Measurements from ENCODE around the gene MSRB1. TPM values are rescaled to one million over a fixed set of nuclear protein-coding genes. Genes with fewer than 3 reads are reported as not detected.
"Not testable (repeated sequence)": the region's sequence is repeated elsewhere in the genome, so short reads cannot be mapped to it uniquely, and the experiment has no call there.

MSRB1 gene
- total RNA-seq, 1 donor from 2014 or later: 6.6 TPM

DNA sequence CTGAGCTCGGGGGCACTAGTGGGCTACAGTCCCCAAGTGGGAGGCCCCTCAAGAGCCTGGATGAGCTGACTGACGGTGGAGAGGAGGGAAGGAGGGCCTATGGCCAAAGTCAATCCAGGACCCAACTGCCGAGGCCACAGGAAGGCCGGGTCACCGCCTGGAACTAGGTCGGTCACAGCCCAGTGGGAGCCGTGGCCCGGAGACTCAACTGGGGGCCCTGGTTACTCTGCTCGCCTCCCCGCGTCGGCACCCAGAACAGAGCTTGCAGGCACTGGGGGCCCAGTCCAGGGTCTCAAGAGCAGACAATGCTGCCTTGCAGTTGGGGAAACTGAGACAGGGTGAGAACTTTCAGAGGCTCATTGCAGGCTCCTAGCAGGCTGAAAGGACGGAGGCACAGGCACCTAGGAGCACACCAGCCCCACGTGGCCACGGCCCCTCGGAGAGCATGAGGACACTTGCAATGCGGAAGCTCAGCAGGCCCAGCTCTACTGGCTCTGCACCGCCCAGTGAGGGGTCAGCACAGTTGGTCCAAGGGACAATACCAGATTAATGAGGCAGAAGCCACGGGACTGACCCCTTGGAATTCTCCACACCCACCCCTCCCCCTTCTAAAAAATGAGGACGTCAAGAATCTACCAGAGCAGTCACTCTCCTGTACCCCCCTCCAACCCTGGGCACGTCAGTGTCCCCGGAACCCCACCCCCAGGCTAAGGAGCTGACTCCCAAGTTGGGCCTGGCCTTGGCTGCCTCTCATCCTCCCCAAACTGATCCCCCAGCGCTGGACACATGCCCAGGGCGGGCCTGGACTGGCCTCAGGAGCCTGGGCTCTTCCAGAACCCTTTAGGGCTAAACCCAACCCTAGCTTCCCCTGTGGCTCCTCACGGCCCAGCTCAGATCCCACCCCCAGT, 27.0 kb downstream of the MSRB1 start:
- DNase-seq: no peak

DNA sequence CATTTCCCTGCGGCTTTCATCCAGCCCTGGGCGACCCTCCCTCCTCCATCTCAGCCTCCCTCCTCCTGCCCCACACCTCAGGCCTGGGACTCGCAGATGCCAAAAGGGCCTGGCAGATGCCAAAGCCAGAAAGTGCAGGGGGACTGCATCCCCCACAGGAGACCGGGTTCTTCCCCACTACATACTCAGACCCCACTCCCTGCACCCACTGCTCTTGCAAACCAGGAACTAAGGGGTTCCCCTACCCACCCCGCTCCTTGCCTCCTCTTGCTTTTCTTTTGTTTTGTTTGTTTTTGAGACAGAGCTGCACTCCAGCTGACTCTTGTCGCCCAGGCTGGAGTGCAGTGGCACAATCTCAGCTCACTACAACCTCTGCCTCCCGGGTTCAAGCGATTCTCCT, 28.0 kb downstream of the MSRB1 start:
- DNase-seq: no peak

DNA sequence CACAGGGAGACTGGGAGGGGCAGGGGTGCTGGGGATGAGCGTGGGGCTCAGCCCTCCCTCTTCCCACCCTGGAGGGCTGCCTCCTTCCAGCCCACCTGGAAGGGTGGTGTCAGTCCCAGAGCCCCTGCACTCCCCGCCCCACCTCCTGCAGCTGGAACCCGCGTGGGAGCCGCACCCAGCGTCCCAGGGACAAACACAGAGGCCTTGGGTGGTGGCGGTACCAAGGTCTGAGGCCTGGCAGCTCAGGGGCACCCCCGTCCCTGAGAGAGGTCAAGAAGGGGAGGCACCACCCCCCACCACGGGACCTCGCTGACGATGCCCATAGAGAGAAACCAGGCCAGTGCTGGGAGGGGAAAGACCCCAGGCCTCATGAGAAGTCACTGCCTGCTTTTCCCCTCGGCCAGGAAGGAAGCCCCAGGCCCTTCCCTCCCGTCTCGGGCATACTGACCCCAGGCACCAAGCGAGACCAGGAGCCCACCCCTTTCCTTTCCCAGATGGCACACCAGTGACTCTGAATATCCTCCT, 28.9 kb downstream of the MSRB1 start:
- DNase-seq: no peak

DNA sequence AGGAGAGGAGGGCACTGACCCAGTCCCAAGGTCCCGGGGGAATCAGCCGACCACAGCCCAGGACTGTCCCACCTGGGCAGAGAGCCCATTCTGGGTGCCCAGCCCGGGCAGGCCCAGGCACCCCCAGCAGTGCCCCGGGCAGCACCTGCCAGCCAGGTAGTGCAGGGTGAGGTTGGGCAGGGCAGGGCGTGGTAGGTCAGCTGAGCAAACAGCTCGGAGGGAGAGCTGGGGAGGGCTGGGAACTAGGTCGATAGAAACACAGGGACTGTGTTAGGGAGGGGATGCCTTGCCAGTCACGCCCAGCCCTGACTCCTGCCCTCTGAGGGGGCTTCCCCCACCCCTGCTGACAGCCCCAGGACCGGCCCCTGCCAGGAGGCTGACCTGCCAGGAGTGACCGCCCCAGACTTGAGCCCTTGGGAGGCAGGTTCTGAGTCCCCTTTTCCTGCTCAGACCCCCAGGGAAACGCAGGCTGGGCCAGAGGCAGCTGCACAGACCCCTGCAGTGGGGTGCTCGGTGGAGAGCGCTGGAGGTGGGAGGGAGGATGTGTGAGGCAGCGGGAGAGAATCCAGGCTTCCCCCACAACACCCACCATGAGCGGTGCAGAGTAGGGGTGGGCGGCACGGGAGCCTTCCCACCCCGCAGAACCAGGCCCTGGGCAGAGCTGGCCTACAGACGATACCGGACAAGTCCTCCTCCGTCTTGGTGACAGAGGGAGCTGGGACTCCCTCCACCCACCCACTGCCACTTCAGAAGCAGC, 29.5 kb downstream of the MSRB1 start:
- no peak for DNase-seq

DNA sequence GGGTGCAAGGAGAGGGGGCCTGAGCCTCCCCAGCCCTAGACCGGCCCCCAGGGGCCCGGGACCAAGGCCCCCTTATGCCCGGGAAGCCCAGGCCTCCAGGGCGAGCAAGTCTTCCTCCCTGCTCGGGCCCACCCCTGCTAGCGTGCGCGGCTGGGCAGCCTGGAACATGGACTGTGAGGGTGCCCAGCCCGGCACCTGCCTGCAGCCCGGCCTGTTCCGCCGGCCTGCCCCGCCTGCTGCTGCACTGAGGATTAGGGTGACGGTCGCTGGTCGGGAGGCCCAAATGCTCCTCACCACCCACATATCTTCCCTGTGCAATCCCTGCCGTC, 30.8 kb downstream of the MSRB1 start:
- no peak for DNase-seq

DNA sequence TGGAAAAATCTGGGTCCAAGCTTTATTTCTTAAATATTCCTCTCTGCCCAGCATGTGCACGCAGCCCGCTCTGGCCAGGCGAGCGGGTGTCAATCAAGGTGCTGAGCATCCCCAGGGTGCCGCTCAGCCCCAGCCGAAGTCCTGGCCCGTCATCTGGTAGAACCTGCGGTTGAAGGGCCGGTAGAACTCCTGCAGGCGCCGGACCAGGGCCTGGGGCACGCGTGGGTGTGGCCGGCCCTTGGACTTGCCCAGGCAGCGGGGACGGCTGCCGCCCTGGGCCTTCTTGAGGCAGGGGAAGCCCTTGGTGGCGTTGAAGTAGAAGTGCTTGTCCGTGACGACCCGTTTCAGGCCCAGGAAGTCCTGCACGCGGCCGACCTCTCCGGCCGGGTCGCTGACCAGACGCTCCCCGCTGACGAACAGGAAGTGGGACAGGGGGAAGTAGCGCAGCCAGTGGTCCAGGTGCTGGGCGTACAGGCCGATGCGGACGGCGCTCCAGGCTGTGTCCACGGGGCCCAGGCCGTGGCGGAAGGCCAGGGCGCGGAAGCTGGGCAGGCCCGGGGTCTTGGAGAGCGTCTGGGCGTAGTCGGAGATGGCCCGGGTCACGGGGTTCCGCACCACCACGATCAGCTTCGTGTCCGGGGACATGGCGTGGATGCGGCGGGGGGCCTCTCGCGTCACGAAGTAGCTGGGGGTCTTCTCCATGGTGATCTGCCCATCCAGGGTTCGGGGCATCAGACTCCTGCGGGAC, 31.4 kb downstream of the MSRB1 start:
- DNase-seq: no peak

DNA sequence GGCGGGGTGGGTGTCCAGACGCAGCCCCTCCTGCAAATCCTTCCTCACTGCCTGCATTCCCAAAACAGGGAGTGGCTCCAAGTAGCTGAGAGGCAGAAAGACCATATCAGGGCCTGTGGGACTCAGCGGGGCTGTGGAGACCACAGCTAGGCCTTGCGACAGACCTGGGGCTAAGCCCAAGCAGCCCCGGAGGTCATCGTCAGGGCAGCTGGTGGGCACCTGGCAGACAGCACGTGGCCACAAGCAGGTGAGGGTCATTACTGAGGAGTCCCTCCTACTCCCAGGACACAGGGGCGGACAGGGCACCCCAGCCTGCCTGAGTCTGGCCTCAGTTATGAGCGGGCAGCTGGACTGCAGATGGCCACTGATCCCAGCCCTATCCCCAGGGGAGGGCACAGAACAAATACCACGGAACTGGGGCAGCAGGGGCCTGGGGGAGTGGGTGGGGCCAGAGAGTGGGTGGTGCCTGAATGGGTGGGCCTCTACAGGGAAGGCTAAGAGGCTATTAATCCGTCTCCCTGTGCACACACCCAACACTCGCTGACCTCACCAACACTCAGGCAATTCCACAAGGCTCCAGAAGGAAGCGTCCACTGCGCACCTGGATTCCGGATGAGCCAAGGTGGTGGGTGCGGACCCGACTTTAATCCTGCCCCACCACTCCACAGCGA, 33.3 kb downstream of the MSRB1 start:
- DNase-seq: no peak

DNA sequence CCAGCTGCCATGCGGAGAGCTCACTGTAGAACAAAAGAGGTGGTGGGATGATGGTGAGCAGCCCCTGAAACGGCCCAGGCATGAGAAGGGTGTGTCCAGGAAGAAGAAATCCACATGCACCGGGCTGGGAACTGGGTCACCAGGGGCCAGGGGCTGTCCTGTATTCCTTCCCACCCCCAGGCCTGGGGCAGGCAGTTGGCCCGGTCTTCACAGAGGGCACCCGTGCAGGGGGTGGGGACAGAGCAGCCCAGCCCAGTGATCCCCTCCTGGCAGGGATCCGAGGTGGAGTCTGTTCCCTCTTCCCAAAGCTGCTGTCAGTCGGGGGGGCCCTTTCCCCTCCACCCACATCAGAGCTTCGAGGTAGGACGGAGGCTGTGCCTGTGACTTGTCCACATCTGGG, 34.0 kb downstream of the MSRB1 start:
- DNase-seq: no peak

DNA sequence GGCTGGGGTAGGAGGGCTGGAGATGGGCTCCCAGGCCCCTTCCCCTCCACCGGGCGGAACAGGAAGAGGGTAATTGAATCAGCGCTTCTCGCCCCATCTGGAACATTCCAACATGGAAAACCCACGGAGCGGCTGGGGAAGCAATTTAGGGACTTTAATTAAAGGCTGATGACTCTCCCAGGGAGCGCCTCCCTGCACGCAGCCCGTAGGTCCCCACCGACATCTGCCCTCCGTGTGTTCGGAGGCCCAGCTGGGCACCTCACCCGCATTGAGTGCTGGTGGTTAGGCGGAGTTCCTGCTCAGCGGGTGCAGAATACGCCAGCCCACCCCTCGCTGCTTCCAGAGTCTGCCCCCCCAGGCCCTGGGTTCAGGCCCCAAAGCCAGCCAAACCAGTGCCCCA, 34.8 kb downstream of the MSRB1 start:
- no peak for DNase-seq

DNA sequence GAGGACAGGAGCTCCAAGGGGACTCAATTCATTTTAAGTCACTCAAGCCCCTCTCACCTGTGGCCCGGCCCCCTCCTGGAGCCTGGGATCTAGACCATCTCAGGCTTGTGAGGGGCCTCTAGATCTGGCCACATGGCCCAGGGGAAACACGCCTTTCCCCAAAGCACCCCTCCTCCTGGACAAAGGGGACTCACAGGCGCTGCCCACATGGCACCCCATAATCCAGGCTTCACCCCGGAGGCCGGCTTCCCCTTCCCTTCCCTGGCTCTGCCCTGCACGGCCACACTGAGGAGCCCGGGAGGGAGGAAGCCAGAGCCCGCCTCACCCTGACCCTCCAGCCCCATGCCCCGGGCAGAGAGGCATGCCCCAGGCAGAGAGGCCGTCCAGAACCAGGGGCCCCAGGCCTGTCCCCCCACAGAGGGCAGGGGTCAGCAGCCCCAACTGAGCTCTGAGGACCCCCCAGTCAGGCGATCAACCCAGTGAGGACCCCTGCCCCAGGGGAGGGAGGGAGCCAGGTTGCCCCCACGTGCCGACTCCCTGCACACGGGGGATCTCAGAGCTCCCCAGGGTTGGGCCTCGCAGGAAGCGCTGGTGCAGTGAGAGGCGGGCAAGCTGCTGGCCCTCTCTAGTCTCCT, 35.7 kb downstream of the MSRB1 start:
- DNase-seq: no peak

DNA sequence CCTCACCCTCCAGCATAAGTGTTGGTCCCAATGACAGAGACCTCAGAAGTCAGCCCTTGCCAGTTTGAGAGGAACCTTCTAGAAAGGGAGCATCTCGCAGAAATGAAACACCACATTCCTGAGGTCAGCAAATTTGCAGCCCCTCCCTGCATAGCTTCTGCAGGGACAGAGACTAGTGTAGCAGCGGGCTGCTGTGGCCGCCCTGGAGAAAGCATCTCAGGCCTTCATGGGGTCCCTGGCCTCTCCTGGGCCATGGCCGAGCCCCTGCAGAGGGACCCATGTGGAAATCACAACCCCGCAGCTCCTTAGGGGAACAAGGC, 36.2 kb downstream of the MSRB1 start:
- no peak for DNase-seq

DNA sequence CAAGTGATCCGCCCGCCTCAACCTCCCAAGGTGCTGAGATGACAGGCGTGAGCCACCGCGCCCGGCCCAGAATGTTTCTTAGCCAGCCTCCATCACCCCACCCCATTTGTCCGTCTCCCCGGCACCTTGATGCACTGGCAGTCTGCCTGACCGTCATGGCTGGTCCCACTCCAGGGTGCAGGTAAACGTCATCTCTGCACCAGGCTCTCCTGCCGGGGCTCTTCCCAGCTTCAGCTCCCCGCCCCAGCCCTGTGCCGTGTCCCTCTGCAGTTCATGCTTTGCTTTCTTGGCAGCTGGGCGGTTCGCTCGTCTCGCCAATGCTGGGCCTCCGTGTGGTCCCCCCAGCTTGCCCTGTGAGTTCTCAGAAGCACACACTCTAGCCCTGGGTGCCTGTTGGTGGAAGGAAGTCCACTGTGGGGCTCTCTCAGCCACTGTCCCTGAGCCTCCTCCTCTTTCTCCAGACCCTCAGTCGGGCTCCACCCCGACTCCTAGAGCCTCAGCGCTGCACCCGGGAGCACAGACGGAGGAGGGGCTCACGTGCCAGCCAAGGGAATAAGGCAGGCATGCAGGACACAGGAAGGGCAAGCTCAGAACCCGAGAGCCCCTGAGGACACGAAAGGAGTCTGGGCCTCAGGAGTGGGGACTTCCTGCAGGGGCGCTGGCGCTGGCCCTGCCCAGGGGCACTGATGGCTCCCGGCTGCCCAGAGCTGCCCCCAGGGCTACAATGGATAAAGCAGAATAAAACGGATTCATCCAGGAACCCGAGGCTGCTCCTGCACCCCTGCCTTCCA, 36.7 kb downstream of the MSRB1 start:
- no peak for DNase-seq

DNA sequence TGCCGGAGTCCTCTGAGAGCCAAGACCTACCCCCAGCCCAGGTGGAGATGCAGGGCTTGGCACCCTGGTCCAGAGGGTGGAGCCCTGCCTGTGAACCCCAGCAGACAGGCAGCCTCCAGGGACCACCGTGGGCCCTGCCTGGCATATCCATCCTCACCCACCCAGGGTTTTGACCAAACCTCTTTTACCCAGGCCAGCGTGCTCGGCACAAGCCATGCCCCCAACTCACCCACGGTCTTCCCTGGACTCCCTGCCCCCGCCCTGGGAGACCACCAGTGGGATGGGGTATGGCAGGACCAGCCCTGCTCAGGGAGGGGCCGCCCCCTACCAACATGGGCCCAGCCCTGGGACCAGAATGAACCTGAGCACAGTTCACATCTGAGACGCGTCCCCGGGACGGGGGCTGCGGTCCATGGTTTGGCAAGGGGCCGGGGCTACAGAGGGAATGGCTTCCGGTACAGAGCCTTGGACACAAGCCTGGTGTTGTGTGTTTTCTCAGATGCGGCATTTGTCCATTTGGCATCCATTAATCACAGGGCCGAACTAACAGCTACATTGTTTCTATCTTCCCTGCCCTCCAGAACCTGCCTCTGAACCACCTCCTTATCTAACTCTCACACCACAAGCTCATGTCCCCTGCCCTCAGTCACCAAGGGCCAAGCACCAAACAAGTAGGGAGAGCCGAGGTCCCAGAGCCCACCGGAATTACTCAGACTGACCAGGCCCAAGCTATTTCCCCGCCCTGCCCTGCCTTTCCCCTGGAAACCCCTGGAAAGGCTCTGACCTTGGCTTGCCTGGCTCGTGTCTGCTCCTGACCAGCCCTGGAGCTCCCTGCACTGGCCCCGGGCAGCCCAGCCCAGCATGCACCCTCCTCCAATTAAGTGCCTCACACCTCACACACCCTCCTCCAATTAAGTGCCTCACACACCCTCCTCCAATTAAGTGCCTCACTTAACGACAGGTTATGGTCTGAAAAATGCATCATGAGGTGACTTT, 38.9 kb downstream of the MSRB1 start:
- no peak for DNase-seq

DNA sequence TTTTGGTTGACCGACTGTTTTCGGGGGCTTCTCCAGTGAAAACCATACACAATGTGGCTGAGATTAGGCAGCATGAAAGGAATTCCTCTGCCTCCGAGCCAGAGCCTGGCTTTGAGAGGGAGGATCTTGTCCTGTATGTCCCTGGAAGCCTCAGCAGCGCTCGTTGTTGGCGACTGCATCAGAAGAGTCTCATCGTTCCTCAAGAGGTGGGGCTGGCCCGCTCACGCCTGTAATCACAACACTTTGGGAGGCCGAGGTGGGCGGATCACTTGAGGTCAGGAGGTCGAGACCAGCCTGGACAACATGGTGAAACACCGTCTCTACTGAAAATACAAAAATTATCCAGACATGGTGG, 39.8 kb downstream of the MSRB1 start:
- DNase-seq: no peak

DNA sequence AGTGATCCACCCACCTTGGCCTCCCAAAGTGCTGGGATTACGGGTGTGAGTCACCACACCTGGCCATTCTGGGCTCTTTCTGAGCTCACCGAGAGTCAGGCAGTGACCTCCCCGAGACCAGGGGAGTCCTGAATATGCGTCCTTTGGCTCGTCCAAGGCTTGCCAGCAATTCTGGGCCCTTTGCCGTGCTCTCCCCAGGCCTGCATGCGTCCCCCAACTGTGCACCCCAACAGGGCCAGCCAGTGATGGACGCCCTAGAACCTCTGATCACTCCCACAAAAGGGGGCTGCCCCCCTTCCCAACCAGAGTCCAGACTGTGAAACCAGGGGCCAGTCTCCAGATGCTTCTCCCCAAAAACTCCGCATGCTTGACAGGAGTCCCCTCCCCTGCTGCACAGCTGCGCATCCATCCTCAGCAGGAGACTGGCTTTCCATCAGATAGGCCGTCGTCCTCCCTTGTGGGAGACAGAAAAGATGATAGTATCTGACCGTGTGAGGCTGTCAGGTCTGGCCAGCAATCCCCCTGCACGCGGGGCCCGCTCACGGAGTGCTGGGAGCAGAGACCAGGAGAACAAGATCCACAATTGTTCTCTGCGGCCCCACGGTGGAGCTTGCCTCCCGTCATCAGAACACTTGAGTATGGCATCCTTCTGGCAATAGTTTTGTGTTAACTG, 40.3 kb downstream of the MSRB1 start:
- no peak for DNase-seq

DNA sequence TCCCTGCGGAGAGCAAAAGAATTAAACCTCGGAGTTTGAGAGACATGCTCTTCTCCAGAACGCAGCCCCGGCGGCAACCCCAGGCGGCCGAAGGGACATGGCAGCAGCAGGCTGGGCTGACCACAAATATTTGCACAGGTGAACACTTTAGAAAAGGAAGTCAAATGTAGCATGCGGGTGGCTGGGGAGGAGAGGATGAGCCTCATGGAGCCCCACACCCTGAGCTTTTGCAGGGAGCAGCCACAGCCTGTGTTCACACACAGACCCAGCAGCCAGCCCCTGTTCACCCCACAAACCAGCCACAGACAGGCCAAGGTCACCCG, 42.6 kb downstream of the MSRB1 start:
- no peak for DNase-seq

DNA sequence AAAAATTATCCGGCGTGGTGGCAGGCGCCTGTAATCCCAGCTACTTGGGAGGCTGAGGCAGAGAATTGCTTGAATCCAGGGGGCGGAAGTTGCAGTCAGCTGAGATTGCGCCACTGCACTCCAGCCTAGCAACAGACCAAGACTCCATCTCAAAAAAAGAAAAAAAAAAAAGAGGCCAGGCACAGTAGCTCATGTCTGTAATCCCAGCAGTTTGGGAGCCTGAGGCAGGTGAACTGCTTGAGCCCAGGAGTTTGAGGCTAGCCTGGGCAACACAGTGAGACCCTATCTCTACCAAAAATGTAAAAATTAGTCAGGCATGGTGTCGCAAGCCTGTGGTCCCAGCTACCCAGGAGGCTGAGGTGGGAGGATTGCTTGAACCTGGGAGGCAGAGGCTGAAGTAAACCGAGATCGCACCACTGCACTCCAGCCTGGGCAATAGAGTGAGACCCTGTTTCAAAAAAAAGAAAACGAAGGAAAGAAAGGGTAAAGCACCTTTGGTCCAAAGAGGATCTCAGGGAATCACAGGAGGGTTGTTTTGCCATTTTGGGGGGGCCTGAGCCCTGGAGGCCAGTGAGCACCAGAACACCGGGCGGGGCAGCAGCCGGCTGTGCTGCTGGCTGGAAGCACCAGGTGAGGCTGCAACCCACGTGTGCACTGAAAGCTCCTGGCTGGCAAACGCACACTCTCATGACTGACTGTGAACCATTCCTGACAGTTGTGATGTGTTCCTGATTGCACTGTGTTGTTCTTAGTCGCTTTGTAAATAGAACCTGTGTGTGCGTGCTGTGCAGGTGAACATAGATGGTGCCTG, 43.2 kb downstream of the MSRB1 start:
- no peak for DNase-seq

DNA sequence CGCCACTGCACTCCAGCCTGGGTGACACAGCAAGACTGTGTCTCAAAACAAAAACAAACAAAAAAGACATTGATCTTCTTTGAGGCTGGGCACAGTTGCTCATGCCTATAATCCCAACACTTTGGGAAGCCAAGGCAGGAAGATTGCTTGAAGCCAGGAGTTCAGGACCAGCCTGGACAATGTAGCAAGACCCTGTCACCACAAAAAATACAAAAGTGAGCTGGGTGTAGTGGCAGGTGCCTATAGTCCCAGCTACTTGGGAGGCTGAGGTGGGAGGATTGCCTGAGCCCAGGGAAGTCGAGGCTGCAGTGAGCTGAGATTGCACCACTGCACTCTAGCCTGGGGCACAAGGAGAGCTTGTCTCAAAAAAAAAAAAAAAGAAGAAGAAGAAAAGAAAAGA, 45.3 kb downstream of the MSRB1 start:
- DNase-seq: not testable (repeated sequence)
